ENCODE data around the gene RFX1. TPM values are rescaled to one million over a fixed set of nuclear protein-coding genes. Genes with fewer than 3 reads are reported as not detected.
"Not testable (repeated sequence)": the region's sequence is repeated elsewhere in the genome, so short reads cannot be mapped to it uniquely, and the experiment has no call there.

Gene RFX1
- total RNA-seq, 6 experiments from 2014 or later: 2.5 to 9.3 (median 5.7) TPM

- no peaks in the 10 kb centered on the region for H3K9me3 ChIP-seq
- ATAC-seq (peak; percentile 86 to 99 (median 94)), DNase-seq (peak; percentile 56 to 72 (median 64))
- peak overlapping the region in 1 of 3 donors; percentile 33 for H3K27ac ChIP-seq
- peak; percentile 39 to 51 (median 44) for TF ChIP-seq CTCF (IDR thresholded peaks at IDR 0.05)
- TF ChIP-seq POLR2A (IDR thresholded peaks at IDR 0.05): no peak
- WGBS (ENCODE audit: insufficient coverage, low coverage, low lambda C conversion rate, missing lambda C conversion rate): 42% methylated on average over 9 of the region's 9 CpGs
- no peaks in the 10 kb centered on the region for H3K27me3 ChIP-seq
- H3K4me3 ChIP-seq: no peak overlapping the region
- no peaks in the 10 kb centered on the region for H3K36me3 ChIP-seq
- intact Hi-C loops (cut with DNase I): no loop called here
- H3K4me1 ChIP-seq: peaks cover 0 to 5% (median 0%) of the 10 kb centered on the region in 4 donors
These were observed 17.5 kb upstream of the RFX1 start for GRCh38 chr19:14023404-14024235.

- H3K9me3 ChIP-seq: no peaks in the 10 kb centered on the region
- intact Hi-C loops (cut with DNase I): no loop called here
- no peak for DNase-seq
- WGBS (ENCODE audit: insufficient coverage, low coverage, low lambda C conversion rate, missing lambda C conversion rate): 97% methylated on average over 4 of the region's 4 CpGs
- no peaks in the 10 kb centered on the region for H3K36me3 ChIP-seq
- no peak overlapping the region for H3K27ac ChIP-seq
- TF ChIP-seq POLR2A (IDR thresholded peaks at IDR 0.05): no peak
- TF ChIP-seq CTCF (IDR thresholded peaks at IDR 0.05): no peak
- peaks cover 0 to 5% (median 0%) of the 10 kb centered on the region in 4 donors for H3K4me1 ChIP-seq
- no peak for ATAC-seq
- no peaks in the 10 kb centered on the region for H3K27me3 ChIP-seq
- H3K4me3 ChIP-seq: no peak overlapping the region
These were observed 16.3 kb upstream of the RFX1 start for GRCh38 chr19:14022469-14022868.

- no peaks in the 10 kb centered on the region for H3K36me3 ChIP-seq
- peaks cover 0 to 5% (median 0%) of the 10 kb centered on the region in 4 donors for H3K4me1 ChIP-seq
- no peak for TF ChIP-seq POLR2A (IDR thresholded peaks at IDR 0.05)
- no peak for TF ChIP-seq CTCF (IDR thresholded peaks at IDR 0.05)
- WGBS (ENCODE audit: insufficient coverage, low coverage, low lambda C conversion rate, missing lambda C conversion rate): 44% methylated on average over 5 of the region's 5 CpGs
- DNase-seq: no peak
- no peaks in the 10 kb centered on the region for H3K9me3 ChIP-seq
- no peak overlapping the region for H3K27ac ChIP-seq
- ATAC-seq: no peak
- no peaks in the 10 kb centered on the region for H3K27me3 ChIP-seq
- intact Hi-C loops (cut with DNase I): no loop called here
- H3K4me3 ChIP-seq: no peak overlapping the region
These were observed 15.4 kb upstream of the RFX1 start for GRCh38 chr19:14021474-14021873.

- H3K9me3 ChIP-seq; H3K27me3 ChIP-seq; ATAC-seq; DNase-seq; H3K36me3 ChIP-seq; H3K27ac ChIP-seq; H3K4me3 ChIP-seq; intact Hi-C loops (cut with DNase I): not testable (repeated sequence)
- 90% methylated on average over 3 of the region's 3 CpGs for WGBS (ENCODE audit: insufficient coverage, low coverage, low lambda C conversion rate, missing lambda C conversion rate)
- peaks cover 0 to 15% (median 0%) of the 10 kb centered on the region in 4 donors for H3K4me1 ChIP-seq
These were observed 13.6 kb upstream of the RFX1 start for GRCh38 chr19:14019739-14020138.

- TF ChIP-seq POLR2A (IDR thresholded peaks at IDR 0.05) (no peak), CTCF (IDR thresholded peaks at IDR 0.05) (no peak)
- DNase-seq: no peak
- H3K9me3 ChIP-seq: no peaks in the 10 kb centered on the region
- 68% methylated on average over 4 of the region's 6 CpGs for WGBS (ENCODE audit: insufficient coverage, low coverage, low lambda C conversion rate, missing lambda C conversion rate)
- intact Hi-C loops (cut with DNase I): no loop called here
- no peak for ATAC-seq
- no peak overlapping the region for H3K27ac ChIP-seq
- H3K4me3 ChIP-seq: no peak overlapping the region
- H3K27me3 ChIP-seq: no peaks in the 10 kb centered on the region
- H3K36me3 ChIP-seq: no peaks in the 10 kb centered on the region
- peaks cover 0 to 15% (median 0%) of the 10 kb centered on the region in 4 donors for H3K4me1 ChIP-seq
These were observed 13.0 kb upstream of the RFX1 start for GRCh38 chr19:14019100-14019499.
